Left hindlimb (tissue), 1 donor: Measurements from ENCODE around the gene CLK2.

Experiments used
- DNase-seq: peaks from one replicate; pipeline ENCODE4 v3.0.0-alpha.2; 2018

CLK2 gene

GRCh38 chr1:155273343-155274245 lies at the start of gene CLK2:
TSS of gene CLK2 (minus strand) at chr1:155273504. CDS start at chr1:155270977, 2,527 bp downstream.
- peak; percentile 97 for DNase-seq

GRCh38 chr1:155322571-155322952 lies 49.3 kb upstream of the CLK2 start:
- no peak for DNase-seq

GRCh38 chr1:155321639-155322503 lies 48.6 kb upstream of the CLK2 start:
- DNase-seq: no peak

GRCh38 chr1:155320661-155321617 lies 47.6 kb upstream of the CLK2 start, which contains the start of gene RUSC1:
TSS of gene RUSC1 (plus strand) at chr1:155320894. CDS start at chr1:155321774, 880 bp downstream.
- DNase-seq: peak; percentile 86

- peak; percentile 43 for DNase-seq
These were observed 46.9 kb upstream of the CLK2 start for GRCh38 chr1:155320252-155320651.

- DNase-seq: no peak
These were observed 46.2 kb upstream of the CLK2 start for GRCh38 chr1:155319536-155319935.

GRCh38 chr1:155318082-155318481 lies 44.8 kb upstream of the CLK2 start:
- DNase-seq: no peak

GRCh38 chr1:155316922-155317321 lies 43.6 kb upstream of the CLK2 start:
- no peak for DNase-seq

GRCh38 chr1:155313261-155313660 lies 40.0 kb upstream of the CLK2 start:
- DNase-seq: no peak

GRCh38 chr1:155309423-155310021 lies 36.2 kb upstream of the CLK2 start:
- DNase-seq: no peak

- DNase-seq: peak; percentile 99
These were observed 35.5 kb upstream of the CLK2 start, which contains the start of gene FDPS for GRCh38 chr1:155308493-155309422. TSS of gene FDPS (plus strand) at chr1:155308866. CDS start at chr1:155309790, 924 bp downstream.

GRCh38 chr1:155307247-155307740 lies 34.0 kb upstream of the CLK2 start:
- DNase-seq: no peak

- no peak for DNase-seq
These were observed 32.6 kb upstream of the CLK2 start for GRCh38 chr1:155305881-155306391.

- no peak for DNase-seq
These were observed 31.3 kb upstream of the CLK2 start for GRCh38 chr1:155304558-155305063.

GRCh38 chr1:155301342-155301841 lies 28.1 kb upstream of the CLK2 start, which contains the start of gene PKLR:
TSS of gene PKLR (minus strand) at chr1:155301438. CDS start at chr1:155301395, 43 bp downstream.
- DNase-seq: no peak

GRCh38 chr1:155300553-155301329 lies 27.4 kb upstream of the CLK2 start:
- no peak for DNase-seq

- no peak for DNase-seq
These were observed 26.7 kb upstream of the CLK2 start for GRCh38 chr1:155300024-155300423.

- DNase-seq: no peak
These were observed 24.1 kb upstream of the CLK2 start for GRCh38 chr1:155297384-155297783.

- DNase-seq: no peak
These were observed 23.4 kb upstream of the CLK2 start for GRCh38 chr1:155296661-155297060.
